ENCODE results near the gene AIFM3. TPM values are rescaled to one million over a fixed set of nuclear protein-coding genes. Genes with fewer than 3 reads are reported as not detected.

The AIFM3 gene
- total RNA-seq, 1 donor from 2014 or later, result 1.8 TPM

- no peak for TF ChIP-seq CTCF (IDR thresholded peaks at IDR 0.05; ENCODE audit: unreplicated experiment)
- H3K9me3 Mint-ChIP-seq (ENCODE audit: low read depth), result no peaks in the 10 kb centered on the region
- no peak overlapping the region for H3K4me3 Mint-ChIP-seq (ENCODE audit: low read depth)
- DNase-seq (ENCODE audit: low spot score, unreplicated experiment), result no peak
- H3K27me3 Mint-ChIP-seq, result no peaks in the 10 kb centered on the region
- H3K27ac Mint-ChIP-seq, result peak overlapping the region; percentile 52
- H3K4me1 Mint-ChIP-seq (ENCODE audit: low read depth), result peaks cover 31% of the 10 kb centered on the region
- H3K36me3 Mint-ChIP-seq (ENCODE audit: insufficient read depth), result peaks cover 9% of the 10 kb centered on the region
Measured at GRCh38 chr22:20945578-20945934, 21.5 kb upstream of the AIFM3 start.

DNA sequence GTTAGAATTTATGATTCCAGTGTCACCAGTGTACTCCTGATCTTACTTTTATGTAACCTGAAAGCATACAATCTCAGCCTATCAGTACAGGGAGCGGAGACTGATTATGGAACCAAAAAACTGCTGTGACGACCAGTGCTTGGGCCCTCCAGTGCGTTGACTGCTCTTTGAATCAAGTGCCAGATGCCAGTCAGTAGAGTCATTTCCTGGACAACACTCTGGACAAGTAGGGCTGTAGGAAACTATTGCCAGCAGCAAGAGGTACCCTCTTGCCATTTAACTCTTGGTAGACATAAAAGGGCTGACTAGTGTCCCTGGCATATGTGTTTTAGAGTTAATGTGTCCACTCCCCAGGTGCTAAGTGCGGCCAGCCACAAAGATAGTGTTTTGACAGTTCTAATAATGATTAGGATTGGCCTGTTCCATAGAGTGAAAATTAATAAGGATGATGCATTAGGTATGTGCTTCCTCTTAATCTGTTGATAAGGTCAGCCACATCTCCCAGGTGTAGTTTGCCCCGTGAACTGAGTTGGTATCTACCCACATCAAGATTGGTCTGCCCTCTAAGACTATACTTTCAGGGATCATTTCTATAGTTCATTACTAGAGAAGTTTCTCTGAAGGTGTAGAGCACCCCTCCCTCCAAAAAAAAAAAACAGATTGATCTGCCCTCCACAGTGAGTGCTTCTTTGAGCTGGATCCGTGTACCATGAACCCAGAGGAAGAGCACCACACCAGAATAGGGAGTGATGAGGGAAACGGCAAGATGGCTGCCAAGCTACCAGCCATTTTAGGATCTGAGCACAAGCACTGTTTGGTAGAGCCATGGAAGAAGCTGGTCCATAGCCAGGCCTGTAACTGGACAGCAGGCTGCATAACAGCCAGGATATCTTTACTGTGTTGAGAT is 20.7 kb upstream of the AIFM3 start:
- Mint-ChIP-seq H3K27me3 (no peaks in the 10 kb centered on the region), H3K27ac (peak overlapping the region; percentile 66), H3K4me1 (ENCODE audit: low read depth) (peaks cover 39% of the 10 kb centered on the region), H3K36me3 (ENCODE audit: insufficient read depth) (peaks cover 7% of the 10 kb centered on the region), H3K4me3 (ENCODE audit: low read depth) (no peak overlapping the region), H3K9me3 (ENCODE audit: low read depth) (no peaks in the 10 kb centered on the region)
- DNase-seq (ENCODE audit: low spot score, unreplicated experiment), result no peak
- TF ChIP-seq CTCF (IDR thresholded peaks at IDR 0.05; ENCODE audit: unreplicated experiment), result no peak

DNA sequence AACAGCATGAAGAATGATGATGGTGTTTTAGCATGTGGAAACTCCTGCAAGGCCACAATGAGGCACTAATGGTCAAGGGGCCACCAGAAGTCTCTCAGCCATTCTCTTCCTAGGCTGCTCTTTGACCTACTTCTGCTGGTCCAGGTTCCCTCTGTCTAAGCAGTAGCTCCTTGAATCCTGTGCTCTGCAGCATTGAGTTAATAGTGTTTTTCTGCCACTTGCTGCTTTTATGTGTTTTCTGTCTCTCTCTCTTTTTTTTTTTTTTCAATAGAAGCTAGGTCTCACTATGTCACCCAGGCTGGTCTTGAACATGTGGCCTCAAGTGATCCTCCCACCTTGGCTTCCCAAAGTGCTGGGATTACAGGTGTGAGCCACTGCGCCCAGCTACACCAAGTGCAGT is 20.1 kb upstream of the AIFM3 start:
- peaks cover 45% of the 10 kb centered on the region for H3K4me1 Mint-ChIP-seq (ENCODE audit: low read depth)
- no peaks in the 10 kb centered on the region for H3K27me3 Mint-ChIP-seq
- DNase-seq (ENCODE audit: low spot score, unreplicated experiment), result no peak
- no peak overlapping the region for H3K27ac Mint-ChIP-seq
- TF ChIP-seq CTCF (IDR thresholded peaks at IDR 0.05; ENCODE audit: unreplicated experiment), result no peak
- H3K4me3 Mint-ChIP-seq (ENCODE audit: low read depth), result no peak overlapping the region
- H3K9me3 Mint-ChIP-seq (ENCODE audit: low read depth), result no peaks in the 10 kb centered on the region
- H3K36me3 Mint-ChIP-seq (ENCODE audit: insufficient read depth), result peaks cover 7% of the 10 kb centered on the region

- H3K4me3 Mint-ChIP-seq (ENCODE audit: low read depth), result no peak overlapping the region
- DNase-seq (ENCODE audit: low spot score, unreplicated experiment), result no peak
Measured at GRCh38 chr22:20948450-20948849, 18.6 kb upstream of the AIFM3 start.

GRCh38 chr22:20948989-20949388 is 18.1 kb upstream of the AIFM3 start:
- peaks cover 16% of the 10 kb centered on the region for H3K36me3 Mint-ChIP-seq (ENCODE audit: insufficient read depth)
- TF ChIP-seq CTCF (IDR thresholded peaks at IDR 0.05; ENCODE audit: unreplicated experiment), result no peak
- H3K27me3 Mint-ChIP-seq, result no peaks in the 10 kb centered on the region
- no peak overlapping the region for H3K4me3 Mint-ChIP-seq (ENCODE audit: low read depth)
- DNase-seq (ENCODE audit: low spot score, unreplicated experiment), result no peak
- H3K9me3 Mint-ChIP-seq (ENCODE audit: low read depth), result no peaks in the 10 kb centered on the region
- H3K27ac Mint-ChIP-seq, result no peak overlapping the region
- H3K4me1 Mint-ChIP-seq (ENCODE audit: low read depth), result peaks cover 65% of the 10 kb centered on the region

More at GRCh38 chr22:20948450-20948849, 18.6 kb upstream of the AIFM3 start:
- Mint-ChIP-seq H3K4me1 (ENCODE audit: low read depth) (peaks cover 60% of the 10 kb centered on the region), H3K27me3 (no peaks in the 10 kb centered on the region), H3K36me3 (ENCODE audit: insufficient read depth) (peaks cover 13% of the 10 kb centered on the region), H3K27ac (no peak overlapping the region), H3K9me3 (ENCODE audit: low read depth) (no peaks in the 10 kb centered on the region)
- TF ChIP-seq CTCF (IDR thresholded peaks at IDR 0.05; ENCODE audit: unreplicated experiment), result no peak
